Measurements from ENCODE around the gene RARRES2. TPM values are rescaled to one million over a fixed set of nuclear protein-coding genes. Genes with fewer than 3 reads are reported as not detected.
A peak's percentile ranks its signal among the peaks of the same experiment; 100 is the strongest.

Gene RARRES2
- total RNA-seq, 1 donor from 2014 or later: 19.4 TPM

DNA sequence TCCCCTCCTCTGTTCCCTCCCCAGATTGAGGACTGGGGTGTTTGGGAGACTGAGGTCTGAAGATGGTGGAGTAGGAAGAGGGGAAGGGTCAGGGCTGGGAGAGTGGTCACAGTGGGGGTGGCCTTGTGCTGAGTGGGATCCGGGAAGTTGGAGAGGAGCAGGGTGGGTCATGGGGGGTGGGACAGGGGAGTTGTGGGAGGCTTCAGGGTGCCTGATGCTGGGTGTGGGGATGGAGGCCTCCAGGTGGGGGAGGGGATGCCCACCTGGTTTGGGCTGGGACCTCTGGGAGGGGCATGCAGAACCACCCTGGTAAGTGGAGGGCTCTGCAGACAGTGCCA, 40.3 kb upstream of the RARRES2 start:
- Mint-ChIP-seq H3K27me3 (ENCODE audit: low read depth, unreplicated experiment) (no peaks in the 10 kb centered on the region), H3K27ac (ENCODE audit: unreplicated experiment) (no peak overlapping the region), H3K4me1 (ENCODE audit: low read depth, unreplicated experiment) (peaks cover 36% of the 10 kb centered on the region), H3K9me3 (ENCODE audit: unreplicated experiment) (no peaks in the 10 kb centered on the region), H3K36me3 (ENCODE audit: low read depth, unreplicated experiment) (no peaks in the 10 kb centered on the region), H3K4me3 (ENCODE audit: unreplicated experiment) (no peak overlapping the region)
- DNase-seq (ENCODE audit: low read depth) (no peak), FAIRE-seq (no peak)
- no peak overlapping the region for H2AFZ ChIP-seq (ENCODE audit: low read depth, low read length)
- peaks cover 46% of the 10 kb centered on the region for H3K79me2 ChIP-seq (ENCODE audit: insufficient read depth, low read length)
- peaks cover 12% of the 10 kb centered on the region for H3K4me1 ChIP-seq (ENCODE audit: insufficient read depth, low read length)
- no peak overlapping the region for H3K9ac ChIP-seq (ENCODE audit: low read length)
- no peak overlapping the region for H3K4me2 ChIP-seq (ENCODE audit: low read length)
- H3K9me3 ChIP-seq (ENCODE audit: insufficient read depth, low read depth, low read length): no peaks in the 10 kb centered on the region
- no peaks in the 10 kb centered on the region for H3K36me3 ChIP-seq (ENCODE audit: insufficient read depth, low read length)
- peaks cover 56% of the 10 kb centered on the region for H4K20me1 ChIP-seq (ENCODE audit: insufficient read depth, low read length)
- no peak for TF ChIP-seq EZH2 (IDR thresholded peaks at IDR 0.05; ENCODE audit: insufficient read depth, low read length)
- TF ChIP-seq, protein P1, sequence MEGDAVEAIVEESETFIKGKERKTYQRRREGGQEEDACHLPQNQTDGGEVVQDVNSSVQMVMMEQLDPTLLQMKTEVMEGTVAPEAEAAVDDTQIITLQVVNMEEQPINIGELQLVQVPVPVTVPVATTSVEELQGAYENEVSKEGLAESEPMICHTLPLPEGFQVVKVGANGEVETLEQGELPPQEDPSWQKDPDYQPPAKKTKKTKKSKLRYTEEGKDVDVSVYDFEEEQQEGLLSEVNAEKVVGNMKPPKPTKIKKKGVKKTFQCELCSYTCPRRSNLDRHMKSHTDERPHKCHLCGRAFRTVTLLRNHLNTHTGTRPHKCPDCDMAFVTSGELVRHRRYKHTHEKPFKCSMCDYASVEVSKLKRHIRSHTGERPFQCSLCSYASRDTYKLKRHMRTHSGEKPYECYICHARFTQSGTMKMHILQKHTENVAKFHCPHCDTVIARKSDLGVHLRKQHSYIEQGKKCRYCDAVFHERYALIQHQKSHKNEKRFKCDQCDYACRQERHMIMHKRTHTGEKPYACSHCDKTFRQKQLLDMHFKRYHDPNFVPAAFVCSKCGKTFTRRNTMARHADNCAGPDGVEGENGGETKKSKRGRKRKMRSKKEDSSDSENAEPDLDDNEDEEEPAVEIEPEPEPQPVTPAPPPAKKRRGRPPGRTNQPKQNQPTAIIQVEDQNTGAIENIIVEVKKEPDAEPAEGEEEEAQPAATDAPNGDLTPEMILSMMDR (IDR thresholded peaks at IDR 0.05; ENCODE audit: insufficient read depth, low read depth, low read length): no peak
- H3K27me3 ChIP-seq (ENCODE audit: insufficient read depth, low read length): no peaks in the 10 kb centered on the region
- H3K4me3 ChIP-seq (ENCODE audit: insufficient read depth, low read depth, low read length): no peak overlapping the region
- no peak overlapping the region for H3K27ac ChIP-seq (ENCODE audit: low read depth, low read length)

DNA sequence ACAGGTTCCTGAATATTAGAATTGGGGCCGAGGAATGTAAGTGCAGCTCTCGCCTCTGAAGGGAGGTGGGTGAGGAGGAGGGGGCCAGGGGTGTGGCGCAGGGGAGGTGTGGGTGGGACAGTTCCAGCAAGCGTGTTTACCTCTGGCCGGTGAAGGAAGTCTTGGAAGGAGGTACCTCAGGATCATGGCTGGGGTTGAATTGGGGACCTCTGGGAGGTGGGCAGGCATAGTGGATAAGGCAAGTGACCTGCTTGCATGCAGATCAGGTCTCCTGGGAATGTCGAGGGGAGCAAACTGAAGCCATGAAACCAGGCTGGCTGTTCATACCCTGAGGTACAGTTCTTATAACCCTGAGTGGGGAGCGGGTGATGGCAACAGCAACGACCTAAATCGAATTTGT, 39.7 kb upstream of the RARRES2 start:
- Histone ChIP-seq H4K20me1 (ENCODE audit: insufficient read depth, low read length) (peaks cover 50% of the 10 kb centered on the region), H3K27ac (ENCODE audit: low read depth, low read length) (no peak overlapping the region), H3K9me3 (ENCODE audit: insufficient read depth, low read depth, low read length) (no peaks in the 10 kb centered on the region), H3K9ac (ENCODE audit: low read length) (no peak overlapping the region), H3K79me2 (ENCODE audit: insufficient read depth, low read length) (peaks cover 46% of the 10 kb centered on the region), H3K4me1 (ENCODE audit: insufficient read depth, low read length) (peaks cover 12% of the 10 kb centered on the region), H2AFZ (ENCODE audit: low read depth, low read length) (no peak overlapping the region), H3K4me2 (ENCODE audit: low read length) (peak overlapping the region; percentile 90), H3K27me3 (ENCODE audit: insufficient read depth, low read length) (no peaks in the 10 kb centered on the region), H3K4me3 (ENCODE audit: insufficient read depth, low read depth, low read length) (no peak overlapping the region), H3K36me3 (ENCODE audit: insufficient read depth, low read length) (no peaks in the 10 kb centered on the region)
- Mint-ChIP-seq H3K4me1 (ENCODE audit: low read depth, unreplicated experiment) (peaks cover 41% of the 10 kb centered on the region), H3K27ac (ENCODE audit: unreplicated experiment) (no peak overlapping the region), H3K9me3 (ENCODE audit: unreplicated experiment) (no peaks in the 10 kb centered on the region), H3K36me3 (ENCODE audit: low read depth, unreplicated experiment) (no peaks in the 10 kb centered on the region), H3K4me3 (ENCODE audit: unreplicated experiment) (no peak overlapping the region), H3K27me3 (ENCODE audit: low read depth, unreplicated experiment) (no peaks in the 10 kb centered on the region)
- no peak for DNase-seq (ENCODE audit: low read depth)
- no peak for TF ChIP-seq EZH2 (IDR thresholded peaks at IDR 0.05; ENCODE audit: insufficient read depth, low read length)
- TF ChIP-seq, protein P1 (IDR thresholded peaks at IDR 0.05; ENCODE audit: insufficient read depth, low read depth, low read length): no peak
- FAIRE-seq: no peak

DNA sequence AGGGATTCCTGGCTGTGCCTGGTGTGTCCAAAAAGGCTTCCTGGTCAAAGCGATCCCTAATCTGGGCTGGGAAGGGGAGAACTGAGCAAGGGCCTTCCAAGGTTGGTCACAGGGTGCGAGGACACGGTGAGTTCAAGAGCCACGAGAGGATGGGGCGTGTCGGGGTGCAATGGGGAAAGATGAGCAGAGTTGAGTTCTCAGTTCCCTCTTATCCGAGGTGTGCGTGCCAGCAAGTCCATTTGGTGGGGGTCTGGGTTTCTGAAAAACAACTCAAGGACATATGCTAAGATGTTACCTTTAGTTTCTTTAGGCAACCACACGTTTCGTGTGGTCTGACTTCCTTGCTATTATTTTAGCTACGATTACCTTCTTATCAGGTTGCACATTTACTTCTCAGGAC, 39.0 kb upstream of the RARRES2 start:
- TF ChIP-seq, protein P1 (IDR thresholded peaks at IDR 0.05; ENCODE audit: insufficient read depth, low read depth, low read length): no peak
- no peak for TF ChIP-seq EZH2 (IDR thresholded peaks at IDR 0.05; ENCODE audit: insufficient read depth, low read length)
- H3K27me3 ChIP-seq (ENCODE audit: insufficient read depth, low read length): no peaks in the 10 kb centered on the region
- no peaks in the 10 kb centered on the region for H3K36me3 ChIP-seq (ENCODE audit: insufficient read depth, low read length)
- H2AFZ ChIP-seq (ENCODE audit: low read depth, low read length): no peak overlapping the region
- Mint-ChIP-seq H3K27me3 (ENCODE audit: low read depth, unreplicated experiment) (no peaks in the 10 kb centered on the region), H3K4me3 (ENCODE audit: unreplicated experiment) (peak overlapping the region; percentile 92), H3K9me3 (ENCODE audit: unreplicated experiment) (no peaks in the 10 kb centered on the region), H3K27ac (ENCODE audit: unreplicated experiment) (peak overlapping the region; percentile 70), H3K36me3 (ENCODE audit: low read depth, unreplicated experiment) (no peaks in the 10 kb centered on the region), H3K4me1 (ENCODE audit: low read depth, unreplicated experiment) (peaks cover 39% of the 10 kb centered on the region)
- peak overlapping the region; percentile 83 for H3K9ac ChIP-seq (ENCODE audit: low read length)
- DNase-seq (ENCODE audit: low read depth) (no peak), FAIRE-seq (no peak)
- peaks cover 46% of the 10 kb centered on the region for H3K79me2 ChIP-seq (ENCODE audit: insufficient read depth, low read length)
- no peaks in the 10 kb centered on the region for H3K9me3 ChIP-seq (ENCODE audit: insufficient read depth, low read depth, low read length)
- H3K27ac ChIP-seq (ENCODE audit: low read depth, low read length): no peak overlapping the region
- H3K4me1 ChIP-seq (ENCODE audit: insufficient read depth, low read length): peaks cover 12% of the 10 kb centered on the region
- H3K4me2 ChIP-seq (ENCODE audit: low read length): peak overlapping the region; percentile 90
- H3K4me3 ChIP-seq (ENCODE audit: insufficient read depth, low read depth, low read length): peak overlapping the region; percentile 76
- peaks cover 44% of the 10 kb centered on the region for H4K20me1 ChIP-seq (ENCODE audit: insufficient read depth, low read length)
